K562 (cell line): ENCODE measurements around the gene IFFO2. TPM values are rescaled to one million over a fixed set of nuclear protein-coding genes. Genes with fewer than 3 reads are reported as not detected.

Source experiments
- ATAC-seq: fragments of 200-7000 bp; cut with Tn5 transposase; 3 replicates; pipeline ENCODE4 v1.9.1; 2020; ENCODE audit warnings: moderate library complexity
- BruUV-seq: library from RNA; stranded (reverse); fragments of 400-500 nt; replicated peaks from 2 replicates; lab custom pipeline; 2021; lab: Mats Ljungman, UMichigan
- CTCF ChIA-PET: fragments of 300-600 bp; formaldehyde crosslinking; extraction: SDS; loops from one replicate; lab custom pipeline; 2021; ENCODE audit warnings: low intra/inter-chr PET ratio; lab: Yijun Ruan, JAX
- POLR2A ChIA-PET: fragments of 300-600, 350-650 bp; sonication (Branson Sonifier 250); formaldehyde crosslinking; extraction: SDS; loops from one replicate; lab custom pipeline; 2021; ENCODE audit warnings: antibody characterized with exemption, inconsistent platforms; lab: Yijun Ruan, JAX
- DNase-seq, 4 experiments: peaks; one replicate each; pipeline versions ENCODE4 v3.0.0 to v3.0.0-alpha.2; 2011 to 2018; ENCODE audit warnings: low spot score in 3 of 4, mixed read lengths in 3 of 4; ENCODE audit errors: extremely low read depth in 1 of 4
- FAIRE-seq: peaks from 2 replicates; lab custom pipeline; 2011; peaks lifted over from hg19 to GRCh38; lab: Jason Lieb, UNC
- H2AFZ ChIP-seq: 2 replicates; pipeline ENCODE4 v1.6.0; 2011; ENCODE audit warnings: low read depth, low read length, control low read depth, inconsistent platforms
- H3K27ac ChIP-seq: fragments of 200-600 bp; 3 replicates; pipeline ENCODE4 v1.8.0; 2011; ENCODE audit warnings: low read depth, mild to moderate bottlenecking, control low read depth, inconsistent platforms, low read length, moderate library complexity, mixed read lengths; ENCODE audit errors: extremely low read depth
- H3K27me3 ChIP-seq, 2 experiments: fragments of 300-600 bp in 1 of 2; 2 replicates in 1 of 2; 3 replicates in 1 of 2; pipeline versions ENCODE4 v1.6.0 to v1.8.0; 2011; ENCODE audit warnings: inconsistent platforms in 2 of 2, low read length in 2 of 2, mild to moderate bottlenecking in 1 of 2, mixed read lengths in 1 of 2, moderate library complexity in 1 of 2; ENCODE audit not compliant: control insufficient read depth in 2 of 2, insufficient read depth in 2 of 2
- H3K36me3 ChIP-seq: fragments of 300-600 bp; 3 replicates; pipeline ENCODE4 v1.8.0; 2011; ENCODE audit warnings: mild to moderate bottlenecking, low read length, inconsistent platforms; ENCODE audit not compliant: control insufficient read depth, insufficient read depth
- H3K4me1 ChIP-seq, 2 experiments: fragments of 200-600 bp in 1 of 2; replicated peaks in 1 of 2; 2 replicates in 1 of 2; 3 replicates in 1 of 2; pipeline versions ENCODE4 v1.5.1 to v1.8.0; 2011; ENCODE audit warnings: inconsistent platforms in 2 of 2, low read length in 2 of 2, mild to moderate bottlenecking in 1 of 2, mixed read lengths in 1 of 2, moderate library complexity in 1 of 2; ENCODE audit not compliant: control insufficient read depth in 2 of 2, insufficient read depth in 2 of 2
- H3K4me2 ChIP-seq: 2 replicates; pipeline ENCODE4 v1.6.1; 2011; ENCODE audit warnings: low read length, control low read depth, inconsistent platforms, mixed read lengths; ENCODE audit not compliant: insufficient read depth
- H3K4me3 ChIP-seq: fragments of 200-600 bp; sonication (generic), shearing (Covaris generic); 2 replicates; pipeline ENCODE4 v1.5.1; 2016; ENCODE audit warnings: control low read depth, inconsistent platforms
- H3K79me2 ChIP-seq: fragments of 200-600 bp; 3 replicates; pipeline ENCODE4 v1.8.0; 2011; ENCODE audit warnings: low read length, inconsistent platforms; ENCODE audit not compliant: control insufficient read depth, insufficient read depth
- H3K9ac ChIP-seq, 2 experiments: 2 replicates each; pipeline versions ENCODE4 v1.6.0 to v1.6.1; 2011; ENCODE audit warnings: low read depth in 2 of 2, low read length in 2 of 2, control low read depth in 1 of 2, inconsistent platforms in 1 of 2, mild to moderate bottlenecking in 1 of 2, mixed read lengths in 1 of 2; ENCODE audit not compliant: insufficient read depth in 1 of 2
- H3K9me1 ChIP-seq: one replicate; pipeline ENCODE4 v1.6.0; 2011; ENCODE audit warnings: inconsistent platforms, mild to moderate bottlenecking, low read length, moderate library complexity; ENCODE audit not compliant: control insufficient read depth, insufficient read depth
- H3K9me3 ChIP-seq: replicated peaks from 2 replicates; pipeline ENCODE4 v1.5.1; 2011; ENCODE audit warnings: low read depth, low read length, inconsistent platforms; ENCODE audit not compliant: control insufficient read depth, insufficient read depth
- H4K20me1 ChIP-seq: replicated peaks from 2 replicates; pipeline ENCODE4 v1.6.1; 2011; ENCODE audit warnings: low read length, inconsistent platforms, mixed read lengths; ENCODE audit not compliant: control insufficient read depth, insufficient read depth
- EGR1 ChIP-seq: fragments of 450-650 bp; conservative IDR thresholded peaks from 2 replicates; pipeline ENCODE4 v1.6.1; 2017; ENCODE audit warnings: mild to moderate bottlenecking
- HINFP ChIP-seq: fragments of 450-650 bp; conservative IDR thresholded peaks from 2 replicates; pipeline ENCODE4 v1.6.1; 2016; ENCODE audit warnings: missing genetic modification characterization, low read depth, mild to moderate bottlenecking, control low read depth, missing compliant biosample characterization
- RBM34 ChIP-seq: fragments of 200-400 bp; formaldehyde crosslinking; IDR thresholded peaks from 2 replicates; pipeline ENCODE4 v1.6.1; 2018; ENCODE audit warnings: low read length, borderline replicate concordance; ENCODE audit not compliant: insufficient read depth
- SPI1 ChIP-seq: IDR thresholded peaks from 2 replicates; pipeline ENCODE4 v1.6.1; 2011; ENCODE audit warnings: low read depth, low read length, control low read depth, borderline replicate concordance
- ZNF583 ChIP-seq: fragments of 250-450 bp; sonication (Bioruptor Pico); IDR thresholded peaks from 2 replicates; pipeline ENCODE4 v1.4.0; 2020
- WGBS: fragments of 100-300 bp; shearing (Covaris generic); methylation state at CpG from one replicate; pipeline ENCODE4 v1.1.6; 2016; ENCODE audit warnings: low coverage, mixed read lengths; ENCODE audit not compliant: insufficient coverage; ENCODE audit errors: missing lambda C conversion rate; 5-methylcytosine and 5-hydroxymethylcytosine counted together
- in situ Hi-C: fragments of 300-500 bp; cut with MboI; formaldehyde crosslinking; loops from 4 replicates; pipeline ENCODE4 v1.15.0; 2018; ENCODE audit warnings: inconsistent platforms, mixed read lengths
- intact Hi-C: fragments of 100-400 bp; cut with micrococcal nuclease; formaldehyde crosslinking; loops from 2 replicates; pipeline ENCODE4 v1.14.2; 2022
- polyA plus RNA-seq, 8 experiments: library from polyadenylated mRNA; depleted of rRNA in 4 of 8; stranded (reverse) in 5 of 8; unstranded in 3 of 8; fragments of >200 nt; fragmentation: Nextera tagmentation in 2 of 8; fragmentation: Illumina TruSeq in 1 of 8; extraction: Ambion mirVana in 2 of 8; extraction: Trizol in 1 of 8; gene quantifications; 2 replicates each; pipeline versions ENCODE4 v1.2.1 to v1.2.3, GENCODE V29; 2011 to 2014; ENCODE audit warnings: inconsistent platforms in 1 of 8, missing spikeins in 1 of 8
- total RNA-seq, 7 experiments: library from RNA; depleted of rRNA in 6 of 7; stranded (reverse); fragments of >200 nt in 6 of 7; fragmentation: Illumina TruSeq in 2 of 7; extraction: Trizol in 2 of 7; gene quantifications; 2 replicates each; pipeline versions ENCODE4 v1.2.1 to v1.2.3, GENCODE V29; 2011 to 2021; ENCODE audit warnings: low replicate concordance in 1 of 7
- TF ChIP-seq, protein P1 (sequence below): sonication (generic); formaldehyde crosslinking; IDR thresholded peaks from 2 replicates; pipeline ENCODE4 v1.9.0; 2022; ENCODE audit warnings: mild to moderate bottlenecking, missing genetic modification reagents
- TF ChIP-seq, protein P2 (sequence below): sonication (generic); formaldehyde crosslinking; IDR thresholded peaks from 2 replicates; pipeline ENCODE4 v1.9.0; 2022; ENCODE audit warnings: mild to moderate bottlenecking, missing genetic modification reagents

The IFFO2 gene
- total and polyA plus RNA-seq, 9 of the 15 experiments (the other 6 are each of a cell fraction or from before 2014, with no cell fraction given), result 0.15 to 1.0 (median 0.44) TPM; not detected in 2

DNA sequence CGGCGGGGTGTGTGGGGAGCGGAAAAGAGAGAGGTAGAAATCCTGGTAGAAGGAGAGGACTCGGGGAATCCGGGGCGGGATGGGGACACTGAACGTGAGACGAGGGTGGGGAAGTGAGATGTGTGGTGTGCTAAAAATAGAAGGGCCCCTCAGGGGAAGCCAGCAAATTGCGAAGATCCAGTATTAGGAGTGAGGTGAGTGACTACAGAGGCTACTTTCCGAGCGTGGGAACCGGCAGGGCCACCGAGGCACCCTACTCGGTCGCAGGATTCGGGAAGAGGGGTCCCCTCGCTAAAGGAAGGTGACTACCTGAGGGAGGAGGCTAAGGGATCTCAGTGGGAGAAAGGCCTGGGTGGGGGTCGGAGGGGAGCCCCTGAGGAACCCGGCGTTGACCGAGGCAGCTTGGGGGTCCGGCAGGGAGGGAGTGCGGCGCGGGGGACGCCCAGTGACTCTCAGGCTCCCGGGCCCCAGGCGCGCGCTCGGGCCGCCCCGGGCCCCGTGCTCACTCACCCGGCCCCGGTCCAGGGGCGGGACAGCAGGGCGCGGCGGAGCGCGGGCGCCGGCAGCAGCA lies 54.4 kb downstream of the IFFO2 start (continued):
- TF ChIP-seq RBM34, result no peak

DNA sequence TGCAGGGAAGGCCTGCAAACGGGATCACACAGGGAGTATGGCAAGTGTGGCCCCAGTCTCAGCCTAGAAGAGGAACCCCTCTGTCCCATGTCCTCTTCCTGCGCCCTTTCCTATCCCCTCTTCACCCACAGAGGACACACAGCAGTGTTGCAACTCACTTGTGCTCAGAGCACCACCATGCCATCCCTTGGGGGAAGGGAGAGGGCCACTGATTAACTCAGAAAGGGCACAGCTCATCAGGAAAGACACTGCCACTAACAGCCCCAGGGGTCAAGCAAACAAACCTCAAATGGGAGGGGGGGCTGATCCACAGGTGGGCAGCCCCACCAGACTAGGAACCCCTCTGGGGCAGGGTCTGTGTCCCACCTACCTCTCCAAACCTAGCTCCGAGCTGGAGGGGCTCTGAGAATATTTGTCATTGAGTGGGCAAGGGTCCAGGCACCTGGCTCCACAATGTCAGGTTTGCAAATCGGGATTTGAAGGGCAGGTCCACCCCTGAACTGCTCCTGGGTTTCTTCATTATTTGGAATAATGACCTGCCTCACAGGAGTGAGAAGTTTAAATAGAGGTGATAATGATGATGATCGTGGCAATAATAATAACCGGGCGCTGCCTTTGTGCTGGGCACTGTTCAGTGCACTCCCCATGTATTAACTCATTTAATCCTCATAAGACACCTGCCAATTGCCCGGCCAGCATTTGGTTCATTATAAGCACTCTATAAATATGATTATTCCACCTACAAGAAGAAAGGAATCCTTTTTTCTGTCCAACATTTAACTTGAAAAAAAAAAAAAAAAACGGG lies 55.1 kb downstream of the IFFO2 start:
- CTCF ChIA-PET, result no interaction called here
- TSS peak; percentile 49 for BruUV-seq
- peak overlapping the region; percentile 77 for H3K4me3 ChIP-seq

More for the DNA sequence above, 55.1 kb downstream of the IFFO2 start:
- WGBS, result 33% methylated on average over 9 of the region's 9 CpGs
- no peak for ATAC-seq
- intact Hi-C loops, result loop anchor here (10.0 kb wide), 1 partner anchor 753 kb away; no protein-coding TSS in a partner anchor
- POLR2A ChIA-PET, result interaction anchor here (0.7 kb wide), 2 partner anchors 14 to 23 kb away, joined by 3 to 4 read pairs; no protein-coding TSS in a partner anchor
- FAIRE-seq, result no peak
- Histone ChIP-seq H3K9me1 (no peaks in the 10 kb centered on the region), H3K9ac (peak overlapping the region; percentile 89; a peak in 2 of 4 replicates), H3K4me2 (peak overlapping the region; percentile 80; the same call in 1 of the 2 replicates), H3K27ac (no peak overlapping the region), H3K4me1 (peaks cover 19 to 24% of the 10 kb centered on the region in 2 experiments)
- DNase-seq, result no peak
- no peak for TF ChIP-seq EGR1
- TF ChIP-seq, protein P1, sequence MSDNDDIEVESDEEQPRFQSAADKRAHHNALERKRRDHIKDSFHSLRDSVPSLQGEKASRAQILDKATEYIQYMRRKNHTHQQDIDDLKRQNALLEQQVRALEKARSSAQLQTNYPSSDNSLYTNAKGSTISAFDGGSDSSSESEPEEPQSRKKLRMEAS (CRISPR knock-in tag), result 0 out of 2 replicates have a peak, but pooled peaks have one; percentile 15
- no peak for TF ChIP-seq HINFP (tag)
- TF ChIP-seq, protein P2, sequence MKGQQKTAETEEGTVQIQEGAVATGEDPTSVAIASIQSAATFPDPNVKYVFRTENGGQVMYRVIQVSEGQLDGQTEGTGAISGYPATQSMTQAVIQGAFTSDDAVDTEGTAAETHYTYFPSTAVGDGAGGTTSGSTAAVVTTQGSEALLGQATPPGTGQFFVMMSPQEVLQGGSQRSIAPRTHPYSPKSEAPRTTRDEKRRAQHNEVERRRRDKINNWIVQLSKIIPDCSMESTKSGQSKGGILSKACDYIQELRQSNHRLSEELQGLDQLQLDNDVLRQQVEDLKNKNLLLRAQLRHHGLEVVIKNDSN (CRISPR knock-in tag), result peak; percentile 40; the same call in 1 of the 2 replicates
- TF ChIP-seq SPI1, result 0 out of 2 replicates have a peak, but pooled peaks have one; percentile 14
- no peak for TF ChIP-seq ZNF583 (CRISPR knock-in tag)
- TF ChIP-seq, all 486 proteins: peak for 3
- in situ Hi-C loops, result loop anchor here (10.0 kb wide), 1 partner anchor 323 kb away; no protein-coding TSS in a partner anchor
- H3K79me2 ChIP-seq, result peaks cover 11% of the 10 kb centered on the region; the same call in 1 of the 3 replicates
- 0 out of 3 replicates have a peak, but pooled peaks cover 4% of the 10 kb centered on the region for H3K36me3 ChIP-seq
- H3K27me3 ChIP-seq, result no peaks in the 10 kb centered on the region
- H2AFZ ChIP-seq, result no peak overlapping the region
- no peaks in the 10 kb centered on the region for H3K9me3 ChIP-seq
- 0 out of 2 replicates have a peak, but pooled peaks cover 8% of the 10 kb centered on the region for H4K20me1 ChIP-seq
